Activated T-helper 1 cell treated with anti-CD3 and anti-CD28 coated beads, Interleukin-2, amount 50 U/mL, for 16 hours (primary cell): Measurements from ENCODE around the gene NPIPB2.

ENCODE experiments used
- DNase-seq, 2 donors: peaks; one replicate each; pipeline ENCODE4 v3.0.0-alpha.2; 2020; ENCODE audit warnings: low read depth in 1 of 2, low spot score in 1 of 2

Gene NPIPB2

DNA sequence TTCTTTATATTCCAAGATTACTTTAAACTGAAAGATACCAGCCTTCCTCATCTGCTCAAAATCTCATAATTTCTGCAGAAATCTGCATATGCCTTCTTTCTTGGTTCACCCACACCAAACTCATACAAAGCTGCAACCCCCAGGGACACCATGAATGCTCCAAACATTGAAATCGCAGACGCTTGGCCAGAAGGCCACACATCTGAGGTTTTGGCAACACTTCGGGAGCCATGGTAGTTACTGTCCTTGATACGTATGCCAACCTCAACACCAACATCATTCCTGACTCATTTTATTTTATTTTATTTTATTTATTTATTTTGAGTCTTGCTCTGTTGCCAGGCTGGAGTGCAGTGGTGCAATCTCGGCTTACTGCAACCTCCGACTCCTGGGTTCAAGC, 37.9 kb downstream of the NPIPB2 start:
- no peak for DNase-seq

DNA sequence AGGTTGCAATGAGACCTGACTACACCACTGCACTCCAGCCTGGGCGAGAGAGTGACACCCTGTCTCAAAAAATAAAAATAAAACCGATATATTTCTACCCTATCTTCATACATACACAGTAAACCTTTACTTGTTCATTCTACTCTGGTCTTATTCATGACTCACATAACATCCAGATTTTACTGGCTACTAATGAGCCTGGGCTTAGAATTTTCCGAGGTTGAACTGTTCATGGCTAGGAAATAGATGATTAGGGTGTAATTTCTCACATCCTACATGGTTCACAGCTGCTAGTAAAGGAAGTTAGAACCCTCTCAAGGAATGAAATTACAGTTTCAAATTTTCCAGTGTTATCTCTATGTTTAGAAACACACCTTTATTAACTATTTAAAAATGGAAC, 40.8 kb downstream of the NPIPB2 start:
- DNase-seq, result no peak

DNA sequence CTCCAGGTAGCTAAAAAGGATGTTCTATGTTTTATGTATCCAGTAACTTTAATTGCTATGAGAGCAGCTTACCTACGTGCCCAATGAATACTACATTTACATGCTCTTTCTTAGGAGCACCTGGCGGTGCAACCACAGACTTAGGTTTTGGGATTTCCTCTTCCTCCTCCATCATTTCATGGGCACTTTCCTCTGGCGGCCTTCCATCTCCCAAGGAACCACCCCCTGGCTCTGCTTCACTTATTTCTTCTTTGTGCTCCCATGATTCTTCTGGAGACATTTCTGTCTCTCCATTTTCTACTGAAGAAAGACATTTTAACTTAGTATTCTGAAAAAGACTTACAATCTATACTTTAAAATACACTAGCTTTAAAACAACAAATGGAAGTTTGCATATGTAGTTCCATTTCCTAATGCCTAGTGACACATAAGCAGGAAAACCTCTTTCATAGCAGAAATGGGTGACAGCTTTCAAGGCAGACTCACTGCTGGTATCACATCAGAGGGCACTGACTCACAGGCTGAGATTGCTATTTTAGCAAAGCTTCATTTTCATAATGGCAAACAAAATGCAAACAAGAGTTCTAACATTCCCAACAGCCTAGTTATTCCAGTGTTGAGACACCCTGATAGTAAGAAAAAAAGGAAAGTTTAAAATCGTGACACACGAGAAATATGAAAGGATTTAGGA, 45.2 kb downstream of the NPIPB2 start:
- no peak for DNase-seq

- no peak for DNase-seq
Measured at GRCh38 chr16:11893571-11893970, 48.3 kb downstream of the NPIPB2 start.

DNA sequence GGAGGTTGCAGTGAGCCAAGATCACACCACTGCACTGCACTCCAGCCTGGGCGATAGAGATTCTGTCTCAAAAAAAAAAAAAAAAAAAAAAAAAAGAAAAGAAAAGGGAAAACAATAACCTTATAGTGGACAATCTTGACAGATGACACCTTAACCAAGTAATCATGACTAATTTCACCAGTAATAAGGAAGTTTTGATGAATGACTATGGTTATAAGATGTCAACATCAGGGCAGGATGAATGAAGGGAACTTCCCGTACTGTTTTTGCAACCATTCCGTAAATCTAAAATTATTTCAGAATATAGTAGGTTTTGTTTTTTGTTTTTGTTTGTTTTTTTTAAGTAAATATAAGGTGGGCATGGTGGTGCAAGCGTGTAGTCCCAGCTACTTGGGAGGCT, 49.1 kb downstream of the NPIPB2 start:
- DNase-seq, result no peak

GRCh38 chr16:11890231-11890965, 51.4 kb downstream of the NPIPB2 start:
- no peak for DNase-seq

DNA sequence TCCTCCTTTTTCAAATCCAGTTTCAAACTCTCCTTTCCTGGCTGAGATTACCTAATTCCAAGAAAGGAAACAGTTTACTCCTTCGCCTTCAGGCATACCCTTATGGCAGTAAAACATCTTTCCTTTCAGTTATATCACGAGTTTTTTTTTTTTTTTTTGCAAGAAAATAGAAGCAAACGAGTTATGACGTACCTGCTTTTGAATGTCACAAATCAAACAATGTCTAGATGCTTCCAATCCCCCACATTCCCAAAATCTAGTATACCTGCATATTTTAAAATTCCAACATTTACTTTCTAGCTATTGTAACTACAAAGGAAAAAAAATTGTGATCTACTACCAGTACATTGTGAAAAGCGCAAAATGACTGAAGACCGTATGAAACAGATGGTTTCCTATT, 55.0 kb downstream of the NPIPB2 start:
- no peak for DNase-seq

GRCh38 chr16:11884035-11884434, 57.8 kb downstream of the NPIPB2 start:
- no peak for DNase-seq

- no peak for DNase-seq
Measured at GRCh38 chr16:11880007-11880406, 61.8 kb downstream of the NPIPB2 start.

- DNase-seq, result no peak
Measured at GRCh38 chr16:11877374-11877773, 64.5 kb downstream of the NPIPB2 start.
